Measurements from ENCODE around the gene CNR1.

DNA sequence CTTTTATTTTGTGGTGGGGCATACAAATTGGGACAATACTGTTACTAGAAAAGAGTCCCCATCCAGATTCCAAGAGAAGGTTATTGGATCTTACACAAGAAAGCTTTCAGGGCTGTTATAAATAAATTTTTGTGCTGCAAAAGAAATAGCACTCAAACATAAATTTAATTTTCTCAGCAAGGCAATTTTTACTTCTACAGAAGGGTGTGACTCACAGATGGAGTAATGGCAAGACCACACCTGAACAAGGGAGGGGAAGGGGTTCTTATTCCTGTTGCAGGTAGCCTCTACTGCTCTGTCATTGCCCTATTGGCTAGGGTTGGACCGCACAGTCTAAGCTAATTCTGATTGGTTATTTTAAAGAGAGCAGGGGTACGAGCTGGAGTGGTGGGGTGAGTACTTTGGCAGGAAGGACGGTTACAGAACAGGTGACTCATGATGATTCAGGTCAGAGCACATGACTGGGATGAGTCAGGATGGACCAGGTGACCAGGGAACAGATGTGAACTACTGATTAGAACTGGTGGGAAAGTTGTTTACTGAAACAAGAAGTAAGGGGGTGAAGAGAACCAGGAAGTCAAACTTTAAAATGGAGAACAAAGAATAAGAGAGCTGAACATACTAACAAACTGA, 41.1 kb downstream of the CNR1 start:
- TF ChIP-seq, protein P1, sequence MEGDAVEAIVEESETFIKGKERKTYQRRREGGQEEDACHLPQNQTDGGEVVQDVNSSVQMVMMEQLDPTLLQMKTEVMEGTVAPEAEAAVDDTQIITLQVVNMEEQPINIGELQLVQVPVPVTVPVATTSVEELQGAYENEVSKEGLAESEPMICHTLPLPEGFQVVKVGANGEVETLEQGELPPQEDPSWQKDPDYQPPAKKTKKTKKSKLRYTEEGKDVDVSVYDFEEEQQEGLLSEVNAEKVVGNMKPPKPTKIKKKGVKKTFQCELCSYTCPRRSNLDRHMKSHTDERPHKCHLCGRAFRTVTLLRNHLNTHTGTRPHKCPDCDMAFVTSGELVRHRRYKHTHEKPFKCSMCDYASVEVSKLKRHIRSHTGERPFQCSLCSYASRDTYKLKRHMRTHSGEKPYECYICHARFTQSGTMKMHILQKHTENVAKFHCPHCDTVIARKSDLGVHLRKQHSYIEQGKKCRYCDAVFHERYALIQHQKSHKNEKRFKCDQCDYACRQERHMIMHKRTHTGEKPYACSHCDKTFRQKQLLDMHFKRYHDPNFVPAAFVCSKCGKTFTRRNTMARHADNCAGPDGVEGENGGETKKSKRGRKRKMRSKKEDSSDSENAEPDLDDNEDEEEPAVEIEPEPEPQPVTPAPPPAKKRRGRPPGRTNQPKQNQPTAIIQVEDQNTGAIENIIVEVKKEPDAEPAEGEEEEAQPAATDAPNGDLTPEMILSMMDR (IDR thresholded peaks at IDR 0.05), result no peak
- no peak for TF ChIP-seq POLR2A (IDR thresholded peaks at IDR 0.05)

All from Peyer's patch (tissue), 4 donors.